ENCODE data around the gene CTDP1.

The CTDP1 gene

DNA sequence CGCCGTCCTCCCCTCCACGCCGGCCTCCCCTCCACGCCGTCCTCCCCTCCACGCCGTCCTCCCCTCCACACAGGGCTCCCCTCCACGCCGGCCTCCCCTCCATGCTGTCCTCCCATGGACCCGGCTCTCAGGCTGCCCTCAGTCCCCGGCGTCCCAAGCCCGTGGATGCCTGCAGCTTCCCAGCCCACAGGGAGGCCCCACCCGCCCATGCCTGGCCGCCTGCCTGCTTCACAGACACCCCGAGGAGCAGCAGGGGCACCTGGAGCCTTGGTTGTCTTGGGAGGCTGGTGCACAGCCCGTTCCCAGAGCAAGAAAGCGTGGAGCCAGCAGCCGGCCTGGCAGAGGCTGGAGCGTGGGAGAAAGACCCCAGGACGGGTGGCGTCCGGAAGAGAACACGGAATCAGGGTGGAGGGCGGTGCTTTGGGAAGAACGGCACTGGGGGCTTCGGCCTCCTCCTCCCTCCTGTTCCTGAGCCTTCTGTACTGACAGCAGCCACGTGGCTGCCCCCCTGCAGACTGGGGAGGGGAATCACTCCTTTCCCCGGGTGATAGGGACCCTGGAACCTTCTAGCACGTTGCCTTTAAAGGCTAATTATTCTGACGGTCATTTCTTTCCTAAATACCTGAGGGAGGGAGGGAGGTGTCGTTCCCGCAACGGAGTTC, 92.0 kb downstream of the CTDP1 start:
- Histone ChIP-seq H2BK15ac (ENCODE audit: low read depth, poor library complexity, severe bottlenecking) (no peak overlapping the region), H2BK5ac (ENCODE audit: low read depth, low read length, poor library complexity, severe bottlenecking) (no peak overlapping the region), H3K14ac (ENCODE audit: low read length in 2 of 2) (no peak overlapping the region), H3K36me3 (ENCODE audit: control insufficient read depth in 1 of 2, insufficient read depth in 2 of 2, low read depth in 1 of 2, low read length in 2 of 2) (no peaks in the 10 kb centered on the region), H2AK5ac (ENCODE audit: low read length, severe bottlenecking) (no peak overlapping the region), H3K27ac (ENCODE audit: low read length, poor library complexity, severe bottlenecking) (no peak overlapping the region), H3K4ac (ENCODE audit: low read depth in 1 of 2, low read length in 2 of 2) (no peak overlapping the region), H4K8ac (ENCODE audit: low read length) (no peak overlapping the region), H3K4me2 (ENCODE audit: low read length, poor library complexity, severe bottlenecking) (no peak overlapping the region), H3K4me3 (ENCODE audit: insufficient read depth in 1 of 2, low read depth in 1 of 2, low read length in 2 of 2) (no peak overlapping the region), H3K4me1 (ENCODE audit: control insufficient read depth, insufficient read depth, low read depth, low read length) (no peaks in the 10 kb centered on the region), H3K79me1 (replicated peaks; ENCODE audit: low read length, poor library complexity, severe bottlenecking) (no peaks in the 10 kb centered on the region), H4K91ac (ENCODE audit: low read length) (no peak overlapping the region), H2BK120ac (ENCODE audit: low read depth, low read length) (no peak overlapping the region), H2AFZ (ENCODE audit: low read depth, low read length) (no peak overlapping the region), H3K27me3 (ENCODE audit: control insufficient read depth in 1 of 2, insufficient read depth in 1 of 2, low read length in 2 of 2) (peaks cover 0 to 16% of the 10 kb centered on the region in 2 experiments), H2BK12ac (ENCODE audit: low read length in 2 of 2) (no peak overlapping the region), H3K9me3 (ENCODE audit: control insufficient read depth, low read length) (peaks cover 23% of the 10 kb centered on the region), H3K23ac (ENCODE audit: low read length in 2 of 2) (no peak overlapping the region), H3K9ac (ENCODE audit: low read length) (no peak overlapping the region), H3K18ac (ENCODE audit: low read depth in 1 of 2, low read length in 2 of 2) (no peak overlapping the region)
- DNase-seq, result no peak
- 80% methylated on average over 35 of the region's 35 CpGs for WGBS

DNA sequence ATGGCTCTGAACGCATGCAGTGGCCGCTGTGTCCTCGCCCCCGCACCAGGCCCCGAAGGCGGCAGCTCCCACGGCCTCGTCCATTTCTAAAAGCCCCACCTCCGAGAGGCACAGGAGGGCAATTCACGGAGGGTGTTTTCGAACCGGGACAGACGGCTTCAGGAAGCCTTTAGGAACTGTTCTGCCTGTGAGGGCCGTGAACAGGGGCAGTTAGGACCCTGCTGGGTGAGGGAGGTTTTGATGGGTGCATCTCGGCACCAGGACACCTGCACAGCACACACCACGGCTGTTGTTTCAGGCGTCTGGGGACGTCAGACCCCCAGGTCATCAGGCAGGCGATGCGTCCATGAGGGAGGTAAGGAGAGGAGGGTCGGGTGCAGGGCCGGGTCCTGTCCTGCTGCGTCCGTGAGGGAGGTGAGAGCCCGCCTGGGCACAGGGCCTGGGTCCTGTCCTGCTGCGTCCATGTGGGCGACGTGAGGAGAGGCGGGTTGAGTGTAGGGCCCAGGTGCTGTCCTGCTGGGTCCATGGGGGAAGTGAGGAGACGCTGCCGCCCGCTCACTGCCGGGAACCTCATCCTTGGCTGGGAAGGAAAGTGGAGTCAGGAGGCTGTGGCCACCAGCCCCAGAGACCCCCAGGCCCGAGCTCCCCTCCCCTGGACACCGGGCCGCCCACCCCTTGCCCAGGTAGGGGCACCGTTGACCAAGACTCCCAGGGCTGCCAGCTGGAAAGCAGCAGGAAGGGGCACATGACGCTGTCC, 92.7 kb downstream of the CTDP1 start:
- no peak overlapping the region for H3K27ac ChIP-seq (ENCODE audit: low read length, poor library complexity, severe bottlenecking)
- no peak overlapping the region for H3K23ac ChIP-seq (ENCODE audit: low read length in 2 of 2)
- no peak overlapping the region for H4K8ac ChIP-seq (ENCODE audit: low read length)
- H3K27me3 ChIP-seq (ENCODE audit: control insufficient read depth in 1 of 2, insufficient read depth in 1 of 2, low read length in 2 of 2), result peaks cover 0 to 23% of the 10 kb centered on the region in 2 experiments
- H2BK120ac ChIP-seq (ENCODE audit: low read depth, low read length), result no peak overlapping the region
- H4K91ac ChIP-seq (ENCODE audit: low read length), result no peak overlapping the region
- no peaks in the 10 kb centered on the region for H3K36me3 ChIP-seq (ENCODE audit: control insufficient read depth in 1 of 2, insufficient read depth in 2 of 2, low read depth in 1 of 2, low read length in 2 of 2)
- no peak overlapping the region for H3K18ac ChIP-seq (ENCODE audit: low read depth in 1 of 2, low read length in 2 of 2)
- no peak overlapping the region for H3K14ac ChIP-seq (ENCODE audit: low read length in 2 of 2)
- no peak overlapping the region for H3K4me3 ChIP-seq (ENCODE audit: insufficient read depth in 1 of 2, low read depth in 1 of 2, low read length in 2 of 2)
- DNase-seq, result no peak
- H2AFZ ChIP-seq (ENCODE audit: low read depth, low read length), result no peak overlapping the region
- H3K9me3 ChIP-seq (ENCODE audit: control insufficient read depth, low read length), result peaks cover 22% of the 10 kb centered on the region
- H2BK5ac ChIP-seq (ENCODE audit: low read depth, low read length, poor library complexity, severe bottlenecking), result no peak overlapping the region
- H3K4me1 ChIP-seq (ENCODE audit: control insufficient read depth, insufficient read depth, low read depth, low read length), result no peaks in the 10 kb centered on the region
- H2BK12ac ChIP-seq (ENCODE audit: low read length in 2 of 2), result no peak overlapping the region
- no peak overlapping the region for H2AK5ac ChIP-seq (ENCODE audit: low read length, severe bottlenecking)
- H3K9ac ChIP-seq (ENCODE audit: low read length), result no peak overlapping the region
- no peak overlapping the region for H2BK15ac ChIP-seq (ENCODE audit: low read depth, poor library complexity, severe bottlenecking)
- no peak overlapping the region for H3K4me2 ChIP-seq (ENCODE audit: low read length, poor library complexity, severe bottlenecking)
- 87% methylated on average over 38 of the region's 38 CpGs for WGBS
- no peaks in the 10 kb centered on the region for H3K79me1 ChIP-seq (replicated peaks; ENCODE audit: low read length, poor library complexity, severe bottlenecking)
- H3K4ac ChIP-seq (ENCODE audit: low read depth in 1 of 2, low read length in 2 of 2), result no peak overlapping the region

- H3K79me1 ChIP-seq (replicated peaks; ENCODE audit: low read length, poor library complexity, severe bottlenecking), result no peaks in the 10 kb centered on the region
- H2BK120ac ChIP-seq (ENCODE audit: low read depth, low read length), result no peak overlapping the region
- no peak overlapping the region for H2AFZ ChIP-seq (ENCODE audit: low read depth, low read length)
- no peak overlapping the region for H3K18ac ChIP-seq (ENCODE audit: low read depth in 1 of 2, low read length in 2 of 2)
- no peak overlapping the region for H3K4ac ChIP-seq (ENCODE audit: low read depth in 1 of 2, low read length in 2 of 2)
- H3K4me2 ChIP-seq (ENCODE audit: low read length, poor library complexity, severe bottlenecking), result no peak overlapping the region
- no peak overlapping the region for H4K8ac ChIP-seq (ENCODE audit: low read length)
- no peak overlapping the region for H3K4me3 ChIP-seq (ENCODE audit: insufficient read depth in 1 of 2, low read depth in 1 of 2, low read length in 2 of 2)
- H3K36me3 ChIP-seq (ENCODE audit: control insufficient read depth in 1 of 2, insufficient read depth in 2 of 2, low read depth in 1 of 2, low read length in 2 of 2), result no peaks in the 10 kb centered on the region
- H3K4me1 ChIP-seq (ENCODE audit: control insufficient read depth, insufficient read depth, low read depth, low read length), result no peaks in the 10 kb centered on the region
- no peak overlapping the region for H3K14ac ChIP-seq (ENCODE audit: low read length in 2 of 2)
- H2BK12ac ChIP-seq (ENCODE audit: low read length in 2 of 2), result no peak overlapping the region
- H3K23ac ChIP-seq (ENCODE audit: low read length in 2 of 2), result no peak overlapping the region
- WGBS, result 91% methylated on average over 29 of the region's 31 CpGs
- H4K91ac ChIP-seq (ENCODE audit: low read length), result no peak overlapping the region
- peaks cover 0 to 30% of the 10 kb centered on the region in 2 experiments for H3K27me3 ChIP-seq (ENCODE audit: control insufficient read depth in 1 of 2, insufficient read depth in 1 of 2, low read length in 2 of 2)
- peaks cover 17% of the 10 kb centered on the region for H3K9me3 ChIP-seq (ENCODE audit: control insufficient read depth, low read length)
- no peak overlapping the region for H2AK5ac ChIP-seq (ENCODE audit: low read length, severe bottlenecking)
- H2BK15ac ChIP-seq (ENCODE audit: low read depth, poor library complexity, severe bottlenecking), result no peak overlapping the region
- no peak overlapping the region for H2BK5ac ChIP-seq (ENCODE audit: low read depth, low read length, poor library complexity, severe bottlenecking)
- H3K27ac ChIP-seq (ENCODE audit: low read length, poor library complexity, severe bottlenecking), result no peak overlapping the region
- no peak for DNase-seq
- H3K9ac ChIP-seq (ENCODE audit: low read length), result no peak overlapping the region
Observed at GRCh38 chr18:79772865-79773696, 93.5 kb downstream of the CTDP1 start.

GRCh38 chr18:79774111-79774510, 94.5 kb downstream of the CTDP1 start:
- Histone ChIP-seq H2BK12ac (ENCODE audit: low read length in 2 of 2) (no peak overlapping the region), H3K27me3 (ENCODE audit: control insufficient read depth in 1 of 2, insufficient read depth in 1 of 2, low read length in 2 of 2) (peaks cover 0 to 40% of the 10 kb centered on the region in 2 experiments), H2BK120ac (ENCODE audit: low read depth, low read length) (no peak overlapping the region), H3K4me1 (ENCODE audit: control insufficient read depth, insufficient read depth, low read depth, low read length) (no peaks in the 10 kb centered on the region), H2BK15ac (ENCODE audit: low read depth, poor library complexity, severe bottlenecking) (no peak overlapping the region), H3K18ac (ENCODE audit: low read depth in 1 of 2, low read length in 2 of 2) (no peak overlapping the region), H3K4me2 (ENCODE audit: low read length, poor library complexity, severe bottlenecking) (no peak overlapping the region), H3K4ac (ENCODE audit: low read depth in 1 of 2, low read length in 2 of 2) (no peak overlapping the region), H3K79me1 (replicated peaks; ENCODE audit: low read length, poor library complexity, severe bottlenecking) (no peaks in the 10 kb centered on the region), H3K4me3 (ENCODE audit: insufficient read depth in 1 of 2, low read depth in 1 of 2, low read length in 2 of 2) (no peak overlapping the region), H3K9me3 (ENCODE audit: control insufficient read depth, low read length) (peaks cover 10% of the 10 kb centered on the region), H3K36me3 (ENCODE audit: control insufficient read depth in 1 of 2, insufficient read depth in 2 of 2, low read depth in 1 of 2, low read length in 2 of 2) (no peaks in the 10 kb centered on the region), H3K9ac (ENCODE audit: low read length) (no peak overlapping the region), H2BK5ac (ENCODE audit: low read depth, low read length, poor library complexity, severe bottlenecking) (no peak overlapping the region), H4K91ac (ENCODE audit: low read length) (no peak overlapping the region), H3K27ac (ENCODE audit: low read length, poor library complexity, severe bottlenecking) (no peak overlapping the region), H2AFZ (ENCODE audit: low read depth, low read length) (no peak overlapping the region), H3K23ac (ENCODE audit: low read length in 2 of 2) (no peak overlapping the region), H4K8ac (ENCODE audit: low read length) (no peak overlapping the region), H2AK5ac (ENCODE audit: low read length, severe bottlenecking) (no peak overlapping the region), H3K14ac (ENCODE audit: low read length in 2 of 2) (no peak overlapping the region)
- WGBS, result 81% methylated on average over 18 of the region's 18 CpGs
- DNase-seq, result no peak

Measured in mesenchymal stem cell (in vitro differentiated cells and primary cell).